DMS 273 (cell line): ENCODE data around the gene DUSP11.
"Not testable (repeated sequence)": the region's sequence is repeated elsewhere in the genome, so short reads cannot be mapped to it uniquely, and the experiment has no call there.

Experiments used
- DNase-seq: peaks from one replicate; lab custom pipeline; 2025; ENCODE audit not compliant: unreplicated experiment; lab: John Stamatoyannopoulos, UW

The DUSP11 gene

GRCh38 chr2:73776381-73776780 lies 3.5 kb downstream of the DUSP11 start:
- DNase-seq, result no peak

GRCh38 chr2:73772819-73773218 lies 7.1 kb downstream of the DUSP11 start:
- DNase-seq, result no peak

DNA sequence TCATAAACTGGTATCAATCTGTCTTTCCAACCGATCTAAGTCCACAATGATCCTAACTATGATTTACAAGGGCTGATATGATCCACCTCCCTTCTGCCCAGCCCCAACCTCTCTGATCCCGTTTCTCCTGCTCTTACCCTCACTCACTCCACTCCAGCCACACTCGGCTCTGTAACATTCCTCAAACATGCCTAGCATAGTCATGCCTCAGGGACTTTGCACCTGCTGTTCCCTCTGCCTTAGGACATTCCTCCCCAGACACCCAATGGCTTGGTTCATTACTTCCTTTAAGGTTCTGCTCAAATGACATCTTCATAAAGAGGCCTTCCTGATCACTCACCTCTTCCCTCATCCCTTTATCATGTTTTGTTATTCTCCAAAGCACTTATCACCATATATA lies 9.2 kb downstream of the DUSP11 start:
- no peak for DNase-seq

DNA sequence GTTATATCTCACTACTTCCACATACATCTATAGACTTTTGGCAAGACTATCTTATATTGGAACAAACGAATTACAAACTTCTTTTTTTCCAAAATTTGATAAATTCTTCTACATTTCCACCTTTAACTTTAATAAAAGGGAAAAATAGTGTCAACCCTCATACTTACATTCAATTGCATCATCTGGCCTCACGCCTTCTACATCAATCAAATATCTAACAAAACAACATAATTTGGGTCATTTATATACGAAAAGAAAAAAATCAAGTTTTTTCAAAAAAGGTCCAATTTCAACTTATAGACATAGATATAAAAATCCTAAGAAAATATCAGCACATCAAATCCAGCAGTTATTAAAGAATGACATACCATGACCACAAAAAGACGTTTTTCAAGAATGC lies 12.9 kb downstream of the DUSP11 start:
- DNase-seq, result no peak

GRCh38 chr2:73766349-73766748 lies 13.6 kb downstream of the DUSP11 start:
- DNase-seq, result no peak

GRCh38 chr2:73764945-73765344 lies 15.0 kb downstream of the DUSP11 start:
- DNase-seq, result no peak

DNA sequence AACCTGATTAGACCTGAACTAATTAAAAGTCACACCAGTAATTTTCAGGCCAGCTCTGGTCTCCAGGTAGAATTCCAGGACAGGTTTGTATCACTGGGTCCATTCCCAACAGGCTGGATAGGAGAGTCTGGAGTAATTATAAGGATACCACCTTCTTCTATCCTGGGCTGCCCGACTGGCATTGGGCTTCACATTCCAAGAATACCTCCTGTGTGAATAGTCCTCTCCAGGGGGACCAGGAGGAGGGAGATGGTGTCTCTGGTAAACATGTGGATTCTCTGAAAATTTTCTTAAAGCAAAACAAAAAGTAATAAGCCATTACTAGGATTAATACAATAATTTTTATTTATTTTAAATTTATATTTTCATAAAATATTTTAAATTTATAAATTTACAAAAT lies 17.3 kb downstream of the DUSP11 start:
- no peak for DNase-seq

GRCh38 chr2:73759904-73760303 lies 20.0 kb downstream of the DUSP11 start:
- no peak for DNase-seq

DNA sequence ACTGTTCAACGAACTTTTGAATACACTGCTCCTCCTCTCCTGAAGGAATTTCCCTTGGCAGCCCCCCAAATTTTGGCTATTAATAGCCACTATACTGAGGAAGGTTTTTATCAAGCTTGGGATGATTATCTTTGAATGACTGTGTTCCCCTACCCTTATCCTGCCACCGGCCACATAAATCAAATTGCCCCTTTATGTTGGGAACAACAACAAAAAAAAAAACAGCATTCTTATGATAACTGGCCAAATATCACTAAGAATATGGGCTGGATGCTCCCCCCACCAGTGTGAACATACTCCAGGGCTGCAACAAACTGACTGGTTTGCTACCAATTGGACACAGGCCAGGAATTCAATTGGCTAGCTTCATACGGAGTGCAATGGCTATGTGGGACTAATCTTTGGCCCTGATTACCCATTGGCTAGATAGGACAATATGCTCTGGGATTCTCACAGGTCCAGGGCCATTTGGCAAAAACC lies 20.6 kb downstream of the DUSP11 start:
- DNase-seq, result no peak

DNA sequence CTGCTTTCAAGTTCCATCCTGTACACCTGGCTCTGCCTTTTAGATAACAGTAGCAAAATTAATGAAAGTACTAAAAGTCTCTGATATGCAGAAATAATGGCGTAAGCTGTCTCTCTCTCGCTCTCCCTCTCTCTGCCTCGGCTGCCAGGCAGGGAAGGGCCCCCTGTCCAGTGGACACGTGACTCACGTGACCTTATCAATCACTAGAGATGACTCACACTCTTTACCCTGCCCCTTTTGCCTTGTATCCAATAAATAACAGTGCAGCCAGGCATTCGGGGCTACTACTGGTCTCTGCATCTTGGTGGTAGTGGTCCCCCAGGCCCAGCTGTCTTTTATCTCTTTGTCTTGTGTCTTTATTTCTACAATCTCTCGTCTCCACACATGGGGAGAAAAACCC lies 25.6 kb downstream of the DUSP11 start:
- not testable (repeated sequence) for DNase-seq

GRCh38 chr2:73749314-73749713 lies 30.6 kb downstream of the DUSP11 start:
- DNase-seq, result no peak

DNA sequence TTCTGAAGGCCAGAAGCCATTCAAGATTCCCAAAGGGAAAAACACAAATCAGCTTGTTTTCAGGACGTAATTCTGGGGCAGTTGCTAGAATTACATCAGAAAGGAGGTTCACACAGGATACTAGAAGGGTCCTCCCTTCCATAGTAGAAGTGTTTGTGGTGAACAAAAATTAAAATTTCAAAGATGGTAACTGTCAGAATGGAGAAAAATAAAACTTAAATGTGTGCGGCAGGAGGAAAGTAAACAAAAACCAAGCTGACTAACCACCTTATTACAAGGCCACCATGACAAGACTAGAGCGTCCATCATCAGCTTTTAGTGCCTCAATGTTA lies 33.1 kb downstream of the DUSP11 start:
- no peak for DNase-seq

GRCh38 chr2:73746015-73746876 lies 33.7 kb downstream of the DUSP11 start:
- DNase-seq, result no peak

DNA sequence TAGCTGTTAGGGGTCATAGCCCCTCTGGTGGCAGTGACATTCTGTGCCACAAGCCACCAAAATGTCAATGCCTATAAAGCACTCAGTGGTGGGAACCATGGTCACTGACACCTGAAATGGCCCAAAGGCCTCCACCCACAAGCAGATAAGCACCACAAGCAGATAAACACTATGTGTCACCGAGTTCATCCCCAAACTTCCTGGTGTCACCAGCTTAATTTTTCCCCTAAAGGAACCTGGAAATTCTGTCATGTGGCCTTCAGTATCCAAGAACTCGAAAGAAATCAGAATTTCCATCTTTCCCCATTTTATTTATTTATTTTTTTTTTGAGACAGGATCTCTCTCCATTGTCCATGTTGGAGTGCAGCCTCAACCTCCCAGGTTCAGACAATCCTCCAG lies 39.1 kb downstream of the DUSP11 start:
- DNase-seq, result no peak

GRCh38 chr2:73739101-73739500 lies 40.8 kb downstream of the DUSP11 start:
- no peak for DNase-seq

DNA sequence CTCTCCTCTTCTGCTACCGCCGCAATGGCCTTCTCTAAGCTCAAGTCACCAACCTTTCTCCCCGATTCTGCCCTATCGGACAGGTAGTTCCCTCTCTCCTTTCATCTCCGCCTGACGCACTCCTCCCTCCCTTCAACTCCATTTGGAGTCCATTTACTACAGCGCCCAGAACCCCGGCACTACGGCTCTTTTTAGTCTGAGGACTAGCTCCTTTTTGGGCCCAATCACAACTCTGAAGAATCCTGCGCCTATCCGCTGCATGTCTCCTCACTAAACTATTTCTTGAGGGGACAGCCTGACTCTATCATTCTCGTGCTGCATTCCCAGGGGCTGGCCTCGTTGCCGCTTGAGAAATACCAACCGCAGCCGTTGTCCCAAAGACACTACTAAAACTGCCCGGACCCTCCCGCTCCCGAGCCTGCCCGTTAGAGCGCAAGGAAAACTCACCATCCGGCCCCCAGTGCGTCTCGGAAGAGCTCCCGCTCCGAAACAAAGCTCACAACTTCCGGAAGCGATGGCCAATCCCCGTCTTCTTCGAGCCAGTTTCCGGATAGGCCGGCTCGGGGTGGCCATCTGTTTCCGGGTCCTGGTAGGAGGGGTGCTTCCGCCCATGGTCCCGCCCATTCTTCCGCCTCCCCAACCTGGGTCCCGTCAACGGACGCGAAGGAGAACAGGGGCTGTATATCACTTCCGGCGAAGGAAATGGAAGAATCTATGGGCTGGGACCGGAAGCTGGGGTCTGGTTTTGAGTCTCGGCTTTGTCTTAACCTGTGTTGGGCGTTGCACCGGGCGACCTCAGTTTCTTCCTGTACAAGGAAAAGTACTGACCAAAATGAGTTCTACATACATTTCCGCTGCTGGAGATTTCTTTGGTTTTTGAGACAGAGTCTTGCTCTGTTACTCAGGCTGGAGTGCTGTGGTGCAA lies 42.8 kb downstream of the DUSP11 start, which contains the start of gene TPRKB:
TPRKB (minus strand) TSS at position 491 of the 925 bp plus-strand sequence. CDS start 2,776 bp downstream, outside the sequence.
- DNase-seq, result peak; percentile 99

GRCh38 chr2:73736378-73736777 lies 43.5 kb downstream of the DUSP11 start:
- DNase-seq, result no peak

GRCh38 chr2:73730810-73731209 lies 49.1 kb downstream of the DUSP11 start:
- DNase-seq, result no peak

- no peak for DNase-seq
These were observed 51.2 kb downstream of the DUSP11 start for GRCh38 chr2:73728711-73729110.

DNA sequence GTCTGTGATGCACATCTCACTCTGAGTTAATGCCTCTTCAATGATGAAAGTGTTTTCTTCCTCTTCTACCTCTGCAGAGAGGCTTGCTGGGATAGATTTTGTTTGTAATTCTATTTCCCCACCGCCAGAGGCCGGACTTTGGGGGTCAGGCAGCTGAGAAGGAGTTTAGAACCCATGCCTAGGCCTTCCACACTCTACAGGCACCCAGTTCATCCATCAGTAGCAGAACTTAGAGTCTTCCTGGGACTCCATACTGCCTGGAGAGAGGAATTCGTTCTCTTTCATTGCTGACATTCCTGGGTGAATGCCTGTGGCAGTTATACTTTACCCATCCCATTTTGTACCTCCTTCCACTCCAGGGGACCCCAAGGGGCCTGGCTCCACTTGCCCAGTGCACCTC lies 51.9 kb downstream of the DUSP11 start:
- no peak for DNase-seq

DNA sequence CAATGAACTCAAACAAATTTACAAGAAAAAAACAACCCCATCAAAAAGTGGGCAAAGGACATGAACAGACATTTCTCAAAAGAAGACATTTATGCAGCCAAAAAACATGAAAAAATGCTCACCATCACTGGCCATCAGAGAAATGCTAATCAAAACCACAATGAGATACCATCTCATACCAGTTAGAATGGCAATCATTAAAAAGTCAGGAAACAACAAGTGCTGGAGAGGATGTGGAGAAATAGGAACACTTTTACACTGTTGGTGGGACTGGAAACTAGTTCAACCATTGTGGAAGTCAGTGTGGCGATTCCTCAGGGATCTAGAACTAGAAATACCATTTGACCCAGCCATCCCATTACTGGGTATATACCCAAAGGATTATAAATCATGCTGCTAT lies 53.2 kb downstream of the DUSP11 start:
- not testable (repeated sequence) for DNase-seq
